ENCODE results near the gene WDCP. TPM values are rescaled to one million over a fixed set of nuclear protein-coding genes. Genes with fewer than 3 reads are reported as not detected.

WDCP gene
- total and polyA plus RNA-seq, 9 donors, result 3.8 to 16.0 (median 11.5) TPM

DNA sequence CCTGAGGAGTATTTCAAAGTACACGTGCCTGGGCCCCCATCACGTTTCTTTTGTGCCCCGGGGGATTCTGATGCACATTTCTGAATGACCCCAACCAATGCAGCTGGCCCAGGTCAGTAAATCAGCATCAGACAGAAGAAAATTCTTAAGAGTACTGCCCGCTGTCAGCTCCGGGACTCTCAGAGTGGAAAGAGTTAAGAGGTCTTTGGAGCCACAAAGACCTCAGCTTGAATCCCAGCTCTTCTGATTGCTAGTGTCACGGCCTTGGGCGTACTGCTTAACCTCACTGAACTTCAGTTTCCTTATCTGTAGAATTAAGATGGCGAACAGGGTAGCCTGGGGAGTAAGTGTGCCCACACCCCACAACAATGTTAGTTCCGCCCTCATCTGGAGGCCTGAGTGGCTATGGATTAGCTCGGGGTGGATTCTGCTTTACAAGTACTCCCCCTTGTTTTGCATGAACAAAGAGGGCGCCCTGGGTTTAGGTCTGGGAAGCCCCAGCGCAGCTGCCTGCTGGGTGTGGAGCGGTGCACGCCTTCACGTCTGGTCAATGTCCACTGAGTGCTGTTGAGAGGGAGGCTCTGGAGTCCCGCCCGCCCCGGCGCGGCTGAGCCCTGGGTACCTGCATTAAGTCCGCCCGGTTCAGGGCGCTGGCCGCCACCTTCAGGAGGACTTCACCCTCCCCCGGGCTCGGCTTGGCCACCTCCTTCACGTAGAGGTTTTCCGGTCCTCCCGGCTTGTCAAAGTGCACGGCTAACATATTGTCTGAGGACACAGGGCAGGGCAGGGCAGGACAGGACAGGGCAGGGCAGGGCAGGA, 36.6 kb upstream of the WDCP start:
- TF ChIP-seq, protein P1, sequence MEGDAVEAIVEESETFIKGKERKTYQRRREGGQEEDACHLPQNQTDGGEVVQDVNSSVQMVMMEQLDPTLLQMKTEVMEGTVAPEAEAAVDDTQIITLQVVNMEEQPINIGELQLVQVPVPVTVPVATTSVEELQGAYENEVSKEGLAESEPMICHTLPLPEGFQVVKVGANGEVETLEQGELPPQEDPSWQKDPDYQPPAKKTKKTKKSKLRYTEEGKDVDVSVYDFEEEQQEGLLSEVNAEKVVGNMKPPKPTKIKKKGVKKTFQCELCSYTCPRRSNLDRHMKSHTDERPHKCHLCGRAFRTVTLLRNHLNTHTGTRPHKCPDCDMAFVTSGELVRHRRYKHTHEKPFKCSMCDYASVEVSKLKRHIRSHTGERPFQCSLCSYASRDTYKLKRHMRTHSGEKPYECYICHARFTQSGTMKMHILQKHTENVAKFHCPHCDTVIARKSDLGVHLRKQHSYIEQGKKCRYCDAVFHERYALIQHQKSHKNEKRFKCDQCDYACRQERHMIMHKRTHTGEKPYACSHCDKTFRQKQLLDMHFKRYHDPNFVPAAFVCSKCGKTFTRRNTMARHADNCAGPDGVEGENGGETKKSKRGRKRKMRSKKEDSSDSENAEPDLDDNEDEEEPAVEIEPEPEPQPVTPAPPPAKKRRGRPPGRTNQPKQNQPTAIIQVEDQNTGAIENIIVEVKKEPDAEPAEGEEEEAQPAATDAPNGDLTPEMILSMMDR (IDR thresholded peaks at IDR 0.05), result no peak
- no peak for TF ChIP-seq POLR2A (IDR thresholded peaks at IDR 0.05)
- no peak for TF ChIP-seq EP300 (IDR thresholded peaks at IDR 0.05)
- peak in 3 of 5 donors; percentile 64 to 79 (median 66) for DNase-seq
- no peaks in the 10 kb centered on the region for H3K9me3 ChIP-seq
- peaks cover 5% of the 10 kb centered on the region for H3K4me1 ChIP-seq (ENCODE audit: insufficient read depth)
- 4 to 7% (median 6%) methylated on average over 30 of the region's 30 CpGs for whole genome bisulfite sequencing, 3 donors
- intact Hi-C loops (cut with DNase I), result loop anchor here in 1 of 4 donors (2.0 kb wide), 1 partner anchor 157 kb away; the partner anchor contains the start of gene ATAD2B
- H3K27me3 ChIP-seq, result no peaks in the 10 kb centered on the region
- H3K4me3 ChIP-seq, result peak overlapping the region; percentile 55
- no peaks in the 10 kb centered on the region for H3K36me3 ChIP-seq
- H3K27ac ChIP-seq, result peak overlapping the region; percentile 65 to 69

GRCh38 chr2:24082787-24083566, 35.8 kb upstream of the WDCP start:
- Histone ChIP-seq H3K4me1 (ENCODE audit: insufficient read depth) (peaks cover 5% of the 10 kb centered on the region), H3K27ac (no peak overlapping the region), H3K4me3 (no peak overlapping the region), H3K9me3 (no peaks in the 10 kb centered on the region), H3K36me3 (no peaks in the 10 kb centered on the region), H3K27me3 (no peaks in the 10 kb centered on the region)
- TF ChIP-seq POLR2A (IDR thresholded peaks at IDR 0.05) (no peak), EP300 (IDR thresholded peaks at IDR 0.05) (no peak)
- TF ChIP-seq, protein P1 (IDR thresholded peaks at IDR 0.05), result no peak
- no peak for DNase-seq
- WGBS, 3 donors, result 78 to 86% (median 85%) methylated on average over 8 of the region's 8 CpGs
- intact Hi-C loops (cut with DNase I), result no loop called here

- Histone ChIP-seq H3K27me3 (no peaks in the 10 kb centered on the region), H3K27ac (no peak overlapping the region), H3K36me3 (no peaks in the 10 kb centered on the region), H3K9me3 (no peaks in the 10 kb centered on the region), H3K4me3 (no peak overlapping the region), H3K4me1 (ENCODE audit: insufficient read depth) (peaks cover 5% of the 10 kb centered on the region)
- TF ChIP-seq, protein P1 (IDR thresholded peaks at IDR 0.05), result no peak
- TF ChIP-seq POLR2A (IDR thresholded peaks at IDR 0.05), result no peak
- TF ChIP-seq EP300 (IDR thresholded peaks at IDR 0.05), result no peak
- WGBS, 3 donors, result 20 to 49% (median 29%) methylated on average over 2 of the region's 2 CpGs
- intact Hi-C loops (cut with DNase I), result no loop called here
- DNase-seq, result no peak
These were observed 33.5 kb upstream of the WDCP start for GRCh38 chr2:24080701-24081100.

DNA sequence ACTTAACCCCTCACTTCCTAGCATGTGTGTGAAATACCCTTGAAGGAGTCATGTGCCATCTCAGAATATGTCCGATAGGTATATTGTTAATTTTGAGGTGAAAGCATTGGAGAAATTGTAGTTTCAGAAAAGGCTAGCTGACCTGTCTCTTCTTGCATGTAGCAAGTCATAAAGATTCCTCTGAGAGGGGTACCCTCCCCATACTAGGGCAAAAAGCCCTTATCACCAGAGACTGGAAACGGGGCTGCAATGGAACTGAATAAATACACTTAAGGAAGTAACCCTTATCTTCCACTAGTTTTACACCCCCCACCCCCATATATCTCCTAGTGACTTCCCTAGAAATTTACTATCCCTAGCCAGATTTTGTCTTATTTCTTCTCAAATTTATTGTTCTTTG, 30.7 kb upstream of the WDCP start:
- Histone ChIP-seq H3K36me3 (no peaks in the 10 kb centered on the region), H3K4me1 (ENCODE audit: insufficient read depth) (peaks cover 2% of the 10 kb centered on the region), H3K9me3 (no peaks in the 10 kb centered on the region), H3K4me3 (no peak overlapping the region), H3K27me3 (no peaks in the 10 kb centered on the region), H3K27ac (peak overlapping the region in 1 of 2 donors; percentile 79)
- DNase-seq, result no peak
- no peak for TF ChIP-seq POLR2A (IDR thresholded peaks at IDR 0.05)
- TF ChIP-seq EP300 (IDR thresholded peaks at IDR 0.05), result no peak
- TF ChIP-seq, protein P1 (IDR thresholded peaks at IDR 0.05), result no peak
- 38 to 65% (median 56%) methylated on average over 2 of the region's 2 CpGs for WGBS, 3 donors
- intact Hi-C loops (cut with DNase I), result loop anchor here in 2 of 4 donors (2.0 to 5.0 kb wide), 2 partner anchors 151 kb away; partner anchors contain the start of gene ATAD2B (in 2 of the 2)
